MM.1S (cell line): Measurements from ENCODE around the gene BCAR3.

Source experiments
- DNase-seq: peaks from one replicate; pipeline ENCODE4 v3.0.0-alpha.2; 2015
- H2AFZ ChIP-seq: fragments of 300-600 bp; sonication (generic); 2 replicates; pipeline ENCODE4 v1.6.0; 2016; ENCODE audit warnings: antibody characterized with exemption, low read length
- H3F3A ChIP-seq: fragments of 300-600 bp; sonication (generic); 2 replicates; pipeline ENCODE4 v1.6.1; 2016; ENCODE audit warnings: mild to moderate bottlenecking, antibody characterized with exemption, low read length, moderate library complexity, mixed read lengths; ENCODE audit not compliant: insufficient read depth
- H3K27ac ChIP-seq: fragments of 300-600 bp; sonication (generic); 2 replicates; pipeline ENCODE4 v1.5.1; 2016; ENCODE audit warnings: mild to moderate bottlenecking, low read length
- H3K27me3 ChIP-seq: fragments of 300-600 bp; sonication (generic); replicated peaks from 2 replicates; pipeline ENCODE4 v1.6.0; 2016; ENCODE audit warnings: low read length; ENCODE audit not compliant: insufficient read depth
- H3K36me3 ChIP-seq: fragments of 300-600 bp; sonication (generic); replicated peaks from 2 replicates; pipeline ENCODE4 v1.6.1; 2016; ENCODE audit warnings: mild to moderate bottlenecking, low read length, mixed read lengths; ENCODE audit not compliant: insufficient read depth
- H3K4me1 ChIP-seq: fragments of 300-600 bp; sonication (generic); 2 replicates; pipeline ENCODE4 v1.6.1; 2016; ENCODE audit warnings: low read length, mixed read lengths
- H3K4me2 ChIP-seq: fragments of 300-600 bp; sonication (generic); 2 replicates; pipeline ENCODE4 v1.6.0; 2016; ENCODE audit warnings: low read depth, low read length
- H3K4me3 ChIP-seq: fragments of 300-600 bp; sonication (generic); 2 replicates; pipeline ENCODE4 v1.5.1; 2016; ENCODE audit warnings: low read length, mixed read lengths
- H3K79me2 ChIP-seq: fragments of 300-600 bp; sonication (generic); 2 replicates; pipeline ENCODE4 v1.6.1; 2016; ENCODE audit warnings: mixed run types, low read length, mixed read lengths
- H3K9ac ChIP-seq: fragments of 300-600 bp; sonication (generic); 2 replicates; pipeline ENCODE4 v1.6.1; 2016; ENCODE audit warnings: low read length, mixed read lengths
- H3K9me2 ChIP-seq: fragments of 300-600 bp; sonication (generic); replicated peaks from 2 replicates; pipeline ENCODE4 v1.6.1; 2016; ENCODE audit warnings: mild to moderate bottlenecking, low read length, mixed read lengths; ENCODE audit not compliant: insufficient read depth
- H3K9me3 ChIP-seq: fragments of 300-600 bp; sonication (generic); replicated peaks from 2 replicates; pipeline ENCODE4 v1.6.1; 2016; ENCODE audit warnings: mild to moderate bottlenecking, low read length, mixed read lengths; ENCODE audit not compliant: insufficient read depth
- H4K20me1 ChIP-seq: fragments of 300-600 bp; sonication (generic); 2 replicates; pipeline ENCODE4 v1.6.1; 2016; ENCODE audit warnings: mild to moderate bottlenecking, low read length, moderate library complexity, mixed read lengths; ENCODE audit not compliant: insufficient read depth
- EZH2 ChIP-seq: fragments of 300-600 bp; sonication (generic); optimal IDR thresholded peaks from 2 replicates; pipeline ENCODE3; 2017; ENCODE audit warnings: low read depth, mild to moderate bottlenecking, antibody characterized with exemption, low read length, mixed read lengths
- EZH2phosphoT487 ChIP-seq: fragments of 300-600 bp; sonication (generic); IDR thresholded peaks from 2 replicates; pipeline ENCODE4 v1.6.1; 2018; ENCODE audit warnings: antibody characterized with exemption, low read length
- TF ChIP-seq, protein P1 (sequence below): fragments of 300-600 bp; sonication (generic); IDR thresholded peaks from 2 replicates; pipeline ENCODE4 v1.5.1; 2016; ENCODE audit warnings: antibody characterized with exemption, low read length, mixed read lengths

The BCAR3 gene

DNA sequence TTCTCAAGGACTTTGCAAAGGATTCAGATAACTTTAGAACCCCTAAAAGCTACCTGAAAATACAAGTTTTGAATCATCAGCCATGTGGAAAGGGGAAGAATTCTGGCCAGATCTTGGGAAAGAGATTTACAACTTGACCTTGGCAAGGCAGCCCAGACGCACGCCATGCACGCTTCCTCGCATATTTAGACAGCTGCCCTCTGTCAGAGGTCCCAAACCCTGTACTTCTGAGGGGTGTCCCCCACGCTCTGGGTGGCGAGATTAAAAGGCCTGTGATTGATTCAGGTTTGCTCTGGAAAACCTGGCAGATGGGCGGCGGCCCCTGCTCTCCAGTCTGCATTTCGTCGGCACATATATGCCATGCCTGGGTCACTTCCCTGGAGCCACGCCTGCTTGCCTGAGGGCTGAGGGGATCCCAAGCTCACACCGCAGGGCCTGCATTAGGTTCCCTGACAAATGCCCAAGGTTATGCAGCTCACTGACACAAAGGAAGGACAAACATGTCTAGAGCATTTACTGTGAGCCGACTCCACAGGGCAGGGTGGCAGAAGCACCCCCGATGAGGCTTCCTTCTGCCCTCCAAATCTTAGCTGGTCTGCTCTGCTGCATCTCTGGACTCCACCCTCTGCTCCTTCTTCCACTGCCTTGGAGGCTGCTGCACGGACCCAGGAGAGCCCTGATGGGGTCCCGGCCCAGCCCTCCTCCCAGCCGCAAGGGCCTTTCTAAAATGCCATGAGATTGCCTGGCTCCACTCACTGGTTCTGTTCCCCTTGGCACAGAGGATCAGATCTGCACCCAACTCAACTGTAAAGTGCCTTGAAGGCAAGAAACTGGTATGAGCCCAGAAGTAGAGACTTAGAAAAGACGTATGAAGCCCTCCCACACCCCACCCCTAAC, 103.9 kb downstream of the BCAR3 start:
- H3K27ac ChIP-seq = no peak overlapping the region
- no peak for DNase-seq
- no peak overlapping the region for H2AFZ ChIP-seq
- no peaks in the 10 kb centered on the region for H3K9me3 ChIP-seq
- no peaks in the 10 kb centered on the region for H3K9me2 ChIP-seq
- H3K9ac ChIP-seq = no peak overlapping the region
- no peaks in the 10 kb centered on the region for H3K36me3 ChIP-seq
- no peaks in the 10 kb centered on the region for H3K4me1 ChIP-seq
- no peaks in the 10 kb centered on the region for H3F3A ChIP-seq
- H3K79me2 ChIP-seq = no peaks in the 10 kb centered on the region
- H3K4me3 ChIP-seq = no peak overlapping the region
- TF ChIP-seq EZH2 (no peak), EZH2phosphoT487 (no peak)
- TF ChIP-seq, protein P1, sequence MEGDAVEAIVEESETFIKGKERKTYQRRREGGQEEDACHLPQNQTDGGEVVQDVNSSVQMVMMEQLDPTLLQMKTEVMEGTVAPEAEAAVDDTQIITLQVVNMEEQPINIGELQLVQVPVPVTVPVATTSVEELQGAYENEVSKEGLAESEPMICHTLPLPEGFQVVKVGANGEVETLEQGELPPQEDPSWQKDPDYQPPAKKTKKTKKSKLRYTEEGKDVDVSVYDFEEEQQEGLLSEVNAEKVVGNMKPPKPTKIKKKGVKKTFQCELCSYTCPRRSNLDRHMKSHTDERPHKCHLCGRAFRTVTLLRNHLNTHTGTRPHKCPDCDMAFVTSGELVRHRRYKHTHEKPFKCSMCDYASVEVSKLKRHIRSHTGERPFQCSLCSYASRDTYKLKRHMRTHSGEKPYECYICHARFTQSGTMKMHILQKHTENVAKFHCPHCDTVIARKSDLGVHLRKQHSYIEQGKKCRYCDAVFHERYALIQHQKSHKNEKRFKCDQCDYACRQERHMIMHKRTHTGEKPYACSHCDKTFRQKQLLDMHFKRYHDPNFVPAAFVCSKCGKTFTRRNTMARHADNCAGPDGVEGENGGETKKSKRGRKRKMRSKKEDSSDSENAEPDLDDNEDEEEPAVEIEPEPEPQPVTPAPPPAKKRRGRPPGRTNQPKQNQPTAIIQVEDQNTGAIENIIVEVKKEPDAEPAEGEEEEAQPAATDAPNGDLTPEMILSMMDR = no peak
- H3K27me3 ChIP-seq = no peaks in the 10 kb centered on the region
- H3K4me2 ChIP-seq = no peak overlapping the region
- H4K20me1 ChIP-seq = no peaks in the 10 kb centered on the region

DNA sequence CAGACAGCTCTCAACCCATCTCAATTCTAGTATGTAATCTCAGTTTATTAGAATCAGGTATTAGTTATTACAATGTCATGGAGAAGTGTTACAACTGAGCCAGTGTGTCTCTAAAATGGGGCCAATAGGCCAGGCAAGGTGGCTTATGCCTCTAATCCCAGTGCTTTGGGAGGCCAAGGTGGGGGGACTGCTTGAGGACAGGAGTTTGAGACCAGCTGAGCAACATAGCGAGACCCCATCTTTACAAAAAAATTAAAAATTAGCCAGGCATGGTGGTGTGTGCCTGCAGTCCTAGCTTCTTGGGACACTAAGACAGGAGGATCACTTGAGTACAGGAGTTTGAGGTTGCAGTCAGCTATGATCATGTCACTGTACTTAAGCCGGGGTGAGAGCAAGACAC, 104.9 kb downstream of the BCAR3 start:
- H3K9me3 ChIP-seq = no peaks in the 10 kb centered on the region
- no peaks in the 10 kb centered on the region for H3K36me3 ChIP-seq
- TF ChIP-seq EZH2 (no peak), EZH2phosphoT487 (no peak)
- TF ChIP-seq, protein P1 = no peak
- no peak overlapping the region for H3K4me3 ChIP-seq
- H4K20me1 ChIP-seq = no peaks in the 10 kb centered on the region
- H3K9ac ChIP-seq = no peak overlapping the region
- no peak overlapping the region for H3K27ac ChIP-seq
- H3K4me1 ChIP-seq = no peaks in the 10 kb centered on the region
- no peaks in the 10 kb centered on the region for H3K27me3 ChIP-seq
- no peak overlapping the region for H3K4me2 ChIP-seq
- H3F3A ChIP-seq = no peaks in the 10 kb centered on the region
- DNase-seq = no peak
- no peaks in the 10 kb centered on the region for H3K9me2 ChIP-seq
- no peaks in the 10 kb centered on the region for H3K79me2 ChIP-seq
- H2AFZ ChIP-seq = no peak overlapping the region

DNA sequence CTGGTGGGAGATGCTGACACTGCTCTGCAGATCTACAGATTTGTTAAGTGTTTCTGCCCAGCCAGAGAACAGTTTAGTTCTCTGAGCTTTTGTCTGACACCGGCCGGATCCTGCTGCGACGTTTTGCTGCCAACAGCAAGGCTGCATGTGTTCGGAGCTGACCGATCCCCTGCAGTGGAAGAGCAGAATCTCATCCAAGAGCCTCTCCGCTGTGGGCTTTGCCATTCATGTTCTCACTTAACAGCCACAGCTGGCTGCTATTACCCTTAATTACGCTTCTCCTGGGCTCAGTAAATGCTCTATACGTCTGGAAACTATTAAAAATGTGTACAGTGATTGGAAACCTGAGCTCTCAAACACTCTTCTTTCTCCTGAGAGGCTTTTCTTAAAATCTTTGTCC, 105.3 kb downstream of the BCAR3 start:
- DNase-seq = no peak
- Histone ChIP-seq H3F3A (no peaks in the 10 kb centered on the region), H3K9me2 (no peaks in the 10 kb centered on the region), H4K20me1 (no peaks in the 10 kb centered on the region), H3K27me3 (no peaks in the 10 kb centered on the region), H3K9me3 (no peaks in the 10 kb centered on the region), H3K4me2 (no peak overlapping the region), H3K4me1 (no peaks in the 10 kb centered on the region), H3K27ac (no peak overlapping the region), H3K36me3 (no peaks in the 10 kb centered on the region), H2AFZ (no peak overlapping the region), H3K79me2 (no peaks in the 10 kb centered on the region), H3K4me3 (no peak overlapping the region), H3K9ac (no peak overlapping the region)
- no peak for TF ChIP-seq EZH2
- TF ChIP-seq, protein P1 = no peak
- no peak for TF ChIP-seq EZH2phosphoT487
